Pancreas (tissue), 10 donors: ENCODE data around the gene CACNA1C. TPM values are rescaled to one million over a fixed set of nuclear protein-coding genes. Genes with fewer than 3 reads are reported as not detected.

ENCODE experiments used
- ATAC-seq, 4 donors: fragments of 200-7000 bp; cut with Tn5 transposase; one replicate each; pipeline versions ENCODE4 v1.8.0 to v1.9.1; 2020; ENCODE audit warnings: mild to moderate bottlenecking in 4 of 4, moderate library complexity in 4 of 4
- DNase-seq, 6 donors: peaks; one replicate each; pipeline ENCODE4 v3.0.0-alpha.2; 2020
- FAIRE-seq: peaks from 2 replicates; lab custom pipeline; 2012; peaks lifted over from hg19 to GRCh38; lab: Jason Lieb, UNC
- H3K27ac ChIP-seq, 4 donors: fragments of 200-600 bp; sonication (generic); 1 replicate in 3 of 4; 2 replicates in 1 of 4; pipeline versions ENCODE4 v1.5.0 to v1.8.0; 2020
- H3K27me3 ChIP-seq, 4 donors: fragments of 200-600 bp; one replicate each; pipeline ENCODE4 v1.8.0; 2021
- H3K36me3 ChIP-seq, 3 donors: fragments of 200-600 bp; sonication (generic) in 1 of 3; one replicate each; pipeline versions ENCODE4 v1.5.0 to v1.8.0; 2020 to 2021
- H3K4me1 ChIP-seq, 3 donors: fragments of 200-600 bp; one replicate each; pipeline ENCODE4 v1.8.0; 2021
- H3K4me3 ChIP-seq, 4 donors: fragments of 200-600 bp; sonication (generic) in 2 of 4; one replicate each; pipeline versions ENCODE4 v1.5.0 to v1.8.0; 2020 to 2021
- H3K9me3 ChIP-seq, 4 donors: fragments of 200-600 bp; one replicate each; pipeline ENCODE4 v1.8.0; 2021
- WGBS, 2 donors: extraction: QIAGEN DNeasy Blood & Tissue Kit; methylation state at CpG; one replicate each; pipeline ENCODE4 v1.1.7; 2013; 5-methylcytosine and 5-hydroxymethylcytosine counted together
- intact Hi-C, 3 donors: fragments of 100-400 bp; cut with DNase I; formaldehyde crosslinking; loops; one replicate each; pipeline versions ENCODE4 v1.11.1 to v1.14.2; 2022
- polyA plus RNA-seq, 2 donors: library from polyadenylated mRNA; stranded (reverse); fragments of 200-250 nt; gene quantifications; one replicate each; pipeline ENCODE4 v1.2.3, GENCODE V29; 2013
- total RNA-seq, 6 donors: library from RNA; stranded (reverse); fragmentation: NEBNext Ultra II Directional in 4 of 6; extraction: Animal tissue kit (Norgen Biotek cat#: 25700) in 4 of 6; gene quantifications; one replicate each; pipeline versions ENCODE4 v1.2.1 to v1.2.4, GENCODE V29; 2021 to 2023
- TF ChIP-seq, protein P1 (sequence below), 4 donors: fragments of 200-600 bp; sonication (generic) in 3 of 4; IDR thresholded peaks; one replicate each; pipeline versions ENCODE4 v1.5.0 to v1.8.0; 2021; ENCODE audit warnings: antibody characterized with exemption in 4 of 4
- donor health status: healthy with polysubstance abuse.
- donor health status: DM: no; HTN: no; CAD: no; lungs with moderate emphysema.
- donor health status: DM: no; HTN: no; CAD: no.
- donor health status: control.
- donor health status: control.
- donor health status: Bipolar disorder and iron deficiency.
- donor health status: DM: yes; HTN: yes; CAD: no.
- donor health status: DM: no; HTN: no; CAD: no.
- donor health status: DM: no; HTN: no; CAD: no.
- donor health status: DM: yes; HTN: yes; CAD: no.

The CACNA1C gene
- total and polyA plus RNA-seq, 8 donors = 1.2 to 3.8 (median 2.3) TPM

DNA sequence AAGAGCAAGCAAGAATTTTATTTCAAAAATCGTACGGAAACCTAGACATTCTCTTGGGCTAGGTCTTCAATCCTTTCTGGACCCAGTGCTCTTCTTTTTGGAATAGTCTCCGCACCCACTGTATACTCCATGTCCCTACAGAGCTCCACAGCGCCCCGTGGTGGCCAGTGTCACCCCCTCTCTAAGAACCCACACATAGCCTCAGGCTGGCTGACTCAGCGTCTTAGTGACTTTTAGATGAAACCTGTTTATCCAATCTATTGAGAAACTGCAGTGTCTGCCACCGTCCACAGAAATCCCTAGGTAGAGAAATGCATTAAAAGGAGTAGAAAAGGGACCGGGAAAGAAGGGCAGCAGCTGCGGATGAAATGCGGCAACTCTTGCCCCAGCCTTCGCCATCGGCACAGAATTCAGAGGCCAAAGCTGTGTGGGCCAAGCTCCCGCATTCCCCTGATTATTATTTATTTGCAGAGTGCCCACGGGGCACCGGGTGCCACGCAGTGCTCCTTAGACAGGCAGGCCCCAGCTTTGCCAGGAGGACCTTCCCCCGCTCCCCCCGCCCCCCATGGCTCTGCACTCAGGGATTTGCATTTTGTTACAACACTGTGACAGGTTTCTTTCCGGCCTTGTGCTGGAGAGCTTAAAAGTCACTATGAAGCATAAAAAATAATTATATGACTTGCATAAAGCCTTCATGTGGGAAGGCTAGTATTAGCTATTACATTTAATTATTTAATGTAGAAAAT, 571.9 kb downstream of the CACNA1C start:
- no peaks in the 10 kb centered on the region for H3K9me3 ChIP-seq
- FAIRE-seq (no peak), DNase-seq (no peak), ATAC-seq (no peak)
- H3K27ac ChIP-seq = no peak overlapping the region
- H3K36me3 ChIP-seq = no peaks in the 10 kb centered on the region
- TF ChIP-seq, protein P1, sequence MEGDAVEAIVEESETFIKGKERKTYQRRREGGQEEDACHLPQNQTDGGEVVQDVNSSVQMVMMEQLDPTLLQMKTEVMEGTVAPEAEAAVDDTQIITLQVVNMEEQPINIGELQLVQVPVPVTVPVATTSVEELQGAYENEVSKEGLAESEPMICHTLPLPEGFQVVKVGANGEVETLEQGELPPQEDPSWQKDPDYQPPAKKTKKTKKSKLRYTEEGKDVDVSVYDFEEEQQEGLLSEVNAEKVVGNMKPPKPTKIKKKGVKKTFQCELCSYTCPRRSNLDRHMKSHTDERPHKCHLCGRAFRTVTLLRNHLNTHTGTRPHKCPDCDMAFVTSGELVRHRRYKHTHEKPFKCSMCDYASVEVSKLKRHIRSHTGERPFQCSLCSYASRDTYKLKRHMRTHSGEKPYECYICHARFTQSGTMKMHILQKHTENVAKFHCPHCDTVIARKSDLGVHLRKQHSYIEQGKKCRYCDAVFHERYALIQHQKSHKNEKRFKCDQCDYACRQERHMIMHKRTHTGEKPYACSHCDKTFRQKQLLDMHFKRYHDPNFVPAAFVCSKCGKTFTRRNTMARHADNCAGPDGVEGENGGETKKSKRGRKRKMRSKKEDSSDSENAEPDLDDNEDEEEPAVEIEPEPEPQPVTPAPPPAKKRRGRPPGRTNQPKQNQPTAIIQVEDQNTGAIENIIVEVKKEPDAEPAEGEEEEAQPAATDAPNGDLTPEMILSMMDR (IDR thresholded peaks at IDR 0.05) = no peak
- no peaks in the 10 kb centered on the region for H3K27me3 ChIP-seq
- no peaks in the 10 kb centered on the region for H3K4me1 ChIP-seq
- H3K4me3 ChIP-seq = no peak overlapping the region
- 52 to 53% methylated on average over 19 of the region's 19 CpGs for WGBS, 2 donors
- intact Hi-C loops = no loop called here

DNA sequence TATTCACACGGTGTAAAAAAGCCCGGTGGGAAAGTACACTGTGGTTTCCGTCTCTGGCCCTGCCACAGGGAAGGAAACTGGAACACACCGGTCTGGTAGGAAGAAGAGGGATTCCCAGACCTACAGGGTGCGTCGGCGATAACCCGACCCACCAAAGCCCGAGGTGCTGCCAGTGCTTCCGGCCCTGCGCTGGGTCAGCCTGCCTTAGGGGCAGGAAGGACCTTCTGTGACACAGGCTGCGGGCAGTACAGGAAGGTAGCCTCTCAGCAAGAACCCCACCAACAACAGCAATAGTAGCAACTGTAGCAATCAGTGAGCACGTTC, 572.5 kb downstream of the CACNA1C start:
- ATAC-seq (no peak), DNase-seq (peak in 1 of 6 donors; percentile 34), FAIRE-seq (no peak)
- Histone ChIP-seq H3K9me3 (no peaks in the 10 kb centered on the region), H3K27ac (no peak overlapping the region), H3K4me1 (no peaks in the 10 kb centered on the region), H3K4me3 (no peak overlapping the region), H3K27me3 (no peaks in the 10 kb centered on the region), H3K36me3 (no peaks in the 10 kb centered on the region)
- TF ChIP-seq, protein P1 (IDR thresholded peaks at IDR 0.05) = no peak
- WGBS, 2 donors = 56 to 65% methylated on average over 13 of the region's 13 CpGs
- intact Hi-C loops = no loop called here

DNA sequence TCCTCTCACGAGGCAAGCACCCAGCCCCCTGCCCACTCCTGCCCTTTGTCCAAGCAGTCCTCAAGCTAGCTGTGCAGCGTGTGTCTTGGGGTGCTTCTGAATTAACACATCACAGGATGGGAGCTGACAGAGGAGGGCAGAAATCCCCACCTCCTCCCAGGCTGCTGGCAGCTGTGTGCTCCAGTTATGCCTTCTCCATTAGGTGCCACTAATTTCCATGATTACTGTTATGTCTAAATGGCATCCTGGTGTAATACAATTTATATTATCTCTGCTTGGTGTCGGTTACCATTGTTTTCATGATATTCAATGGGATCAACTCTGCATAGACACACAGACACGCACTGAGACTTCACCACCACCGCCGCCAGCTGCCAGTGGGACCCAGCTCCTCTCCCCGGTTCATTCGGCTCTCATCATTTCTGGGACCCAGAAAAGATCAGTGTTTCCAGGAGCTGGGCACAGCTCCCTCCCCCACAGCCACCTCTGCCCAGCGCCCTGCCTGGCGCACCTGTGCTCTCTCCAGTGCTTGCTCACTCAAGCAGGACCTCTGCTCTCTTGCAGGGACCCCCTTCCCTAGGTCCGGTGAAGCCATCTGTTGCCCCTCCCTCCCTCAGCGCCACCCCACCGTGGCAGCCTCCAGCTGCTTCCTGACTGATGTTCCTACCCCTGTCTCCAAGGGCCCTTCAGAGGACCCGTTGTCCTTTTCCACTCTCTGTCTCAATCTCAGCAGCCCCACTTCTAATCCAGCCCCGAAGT, 574.5 kb downstream of the CACNA1C start:
- intact Hi-C loops = no loop called here
- TF ChIP-seq, protein P1 (IDR thresholded peaks at IDR 0.05) = no peak
- no peaks in the 10 kb centered on the region for H3K27me3 ChIP-seq
- ATAC-seq (no peak), DNase-seq (peak in 1 of 6 donors; percentile 41), FAIRE-seq (no peak)
- H3K4me1 ChIP-seq = no peaks in the 10 kb centered on the region
- H3K27ac ChIP-seq = no peak overlapping the region
- no peak overlapping the region for H3K4me3 ChIP-seq
- no peaks in the 10 kb centered on the region for H3K9me3 ChIP-seq
- WGBS, 2 donors = 56 to 63% methylated on average over 15 of the region's 15 CpGs
- no peaks in the 10 kb centered on the region for H3K36me3 ChIP-seq

DNA sequence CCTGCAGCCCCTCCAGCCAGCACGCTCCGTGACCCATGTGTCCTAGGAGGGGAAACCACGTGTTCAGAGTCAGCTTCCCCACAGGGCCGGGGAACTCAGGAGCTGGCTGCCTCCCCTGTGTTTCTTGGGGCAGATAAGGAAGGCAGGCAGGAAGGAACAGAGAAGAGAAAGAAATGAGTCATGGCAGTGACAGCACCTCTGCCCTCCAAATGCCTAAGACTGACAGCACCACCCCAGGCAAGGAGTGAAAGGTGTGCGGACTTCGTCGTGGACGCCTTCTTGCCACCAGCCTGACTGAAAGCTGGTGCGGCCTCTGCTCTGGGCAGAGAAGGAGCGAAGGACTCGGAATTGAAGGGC, 575.0 kb downstream of the CACNA1C start:
- H3K4me3 ChIP-seq = no peak overlapping the region
- 41 to 53% methylated on average over 11 of the region's 11 CpGs for WGBS, 2 donors
- no peaks in the 10 kb centered on the region for H3K36me3 ChIP-seq
- no peak for DNase-seq
- H3K9me3 ChIP-seq = no peaks in the 10 kb centered on the region
- TF ChIP-seq, protein P1 (IDR thresholded peaks at IDR 0.05) = no peak
- FAIRE-seq = no peak
- no peak overlapping the region for H3K27ac ChIP-seq
- no peaks in the 10 kb centered on the region for H3K27me3 ChIP-seq
- intact Hi-C loops = no loop called here
- peak in 1 of 4 donors; percentile 40 for ATAC-seq
- no peaks in the 10 kb centered on the region for H3K4me1 ChIP-seq

DNA sequence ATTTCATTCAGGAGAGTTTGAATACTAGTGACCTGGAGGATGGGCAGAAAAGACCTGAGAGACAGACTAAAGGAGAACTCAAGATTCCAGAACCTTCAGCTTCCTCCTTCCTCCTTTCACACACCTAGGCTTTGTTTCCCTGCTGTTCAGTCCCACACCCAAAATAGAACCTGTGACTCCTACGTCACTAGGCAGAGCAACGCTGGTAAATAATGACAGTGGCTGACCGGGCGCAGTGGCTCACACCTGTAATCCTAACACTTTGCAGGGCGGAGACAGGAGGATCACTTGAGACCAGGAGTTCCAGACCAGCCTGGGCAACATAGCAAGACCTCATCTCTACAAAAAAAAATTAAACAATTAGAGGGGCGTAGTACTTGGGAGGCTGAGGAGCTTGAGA, 575.6 kb downstream of the CACNA1C start:
- ATAC-seq = peak in 1 of 4 donors; percentile 24
- Histone ChIP-seq H3K27me3 (no peaks in the 10 kb centered on the region), H3K27ac (no peak overlapping the region), H3K4me3 (no peak overlapping the region), H3K36me3 (no peaks in the 10 kb centered on the region), H3K4me1 (no peaks in the 10 kb centered on the region), H3K9me3 (no peaks in the 10 kb centered on the region)
- WGBS, 2 donors = 60 to 65% methylated on average over 6 of the region's 6 CpGs
- FAIRE-seq = no peak
- DNase-seq = no peak
- intact Hi-C loops = no loop called here
- TF ChIP-seq, protein P1 (IDR thresholded peaks at IDR 0.05) = no peak
